NCI-H2227 (cell line): Measurements from ENCODE around the gene YWHAE.
"Not testable (repeated sequence)": the region's sequence is repeated elsewhere in the genome, so short reads cannot be mapped to it uniquely, and the experiment has no call there.

Experiments used
- DNase-seq: peaks from one replicate; lab custom pipeline; 2025; ENCODE audit not compliant: unreplicated experiment; lab: John Stamatoyannopoulos, UW

Gene YWHAE

GRCh38 chr17:1374431-1375177 lies 25.4 kb downstream of the YWHAE start:
- DNase-seq = no peak

- DNase-seq = no peak
Measured at GRCh38 chr17:1373707-1374237, 26.2 kb downstream of the YWHAE start.

- DNase-seq = no peak
Measured at GRCh38 chr17:1372618-1373017, 27.4 kb downstream of the YWHAE start.

GRCh38 chr17:1371893-1372590 lies 28.0 kb downstream of the YWHAE start:
- DNase-seq = no peak

DNA sequence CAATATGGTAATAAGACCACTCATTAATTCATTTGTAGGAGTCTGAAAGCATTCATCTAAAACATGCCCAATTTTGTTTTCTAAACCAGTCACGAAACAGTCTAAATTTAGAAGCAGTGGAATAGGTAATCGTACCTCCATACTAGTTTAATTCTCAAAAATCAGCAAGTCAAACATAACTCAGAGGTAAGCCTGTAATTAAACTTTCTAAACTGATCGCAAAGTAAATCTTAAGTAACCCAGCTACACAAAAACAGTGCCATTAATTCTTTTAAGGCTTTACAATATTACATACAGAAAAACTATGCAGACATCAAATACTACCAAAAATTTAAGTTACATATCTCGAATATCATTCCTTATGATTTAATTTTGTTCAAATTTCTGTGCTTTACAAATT lies 31.4 kb downstream of the YWHAE start:
- DNase-seq = no peak

GRCh38 chr17:1367351-1367745 lies 32.7 kb downstream of the YWHAE start:
- peak; percentile 31 for DNase-seq

DNA sequence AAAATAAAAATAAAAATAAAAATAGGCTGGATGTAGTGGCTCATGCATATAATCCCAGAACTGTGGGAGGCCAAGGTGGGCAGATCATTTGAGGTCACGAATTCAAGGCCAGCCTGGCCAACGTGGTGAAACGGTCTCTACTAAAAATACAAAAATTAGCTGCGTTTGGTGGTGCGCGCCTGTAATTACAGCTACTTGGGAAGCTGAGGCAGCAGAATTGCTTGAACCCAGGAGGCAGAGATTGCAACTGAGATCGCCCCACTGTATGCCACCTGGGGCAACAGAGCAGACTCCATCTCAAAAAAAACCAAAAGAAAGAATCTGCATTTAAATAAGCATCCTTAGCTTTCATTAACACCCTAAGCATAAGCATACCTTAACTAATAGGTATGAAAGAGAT lies 33.8 kb downstream of the YWHAE start:
- no peak for DNase-seq

GRCh38 chr17:1365445-1366039 lies 34.5 kb downstream of the YWHAE start:
- DNase-seq = peak; percentile 75

DNA sequence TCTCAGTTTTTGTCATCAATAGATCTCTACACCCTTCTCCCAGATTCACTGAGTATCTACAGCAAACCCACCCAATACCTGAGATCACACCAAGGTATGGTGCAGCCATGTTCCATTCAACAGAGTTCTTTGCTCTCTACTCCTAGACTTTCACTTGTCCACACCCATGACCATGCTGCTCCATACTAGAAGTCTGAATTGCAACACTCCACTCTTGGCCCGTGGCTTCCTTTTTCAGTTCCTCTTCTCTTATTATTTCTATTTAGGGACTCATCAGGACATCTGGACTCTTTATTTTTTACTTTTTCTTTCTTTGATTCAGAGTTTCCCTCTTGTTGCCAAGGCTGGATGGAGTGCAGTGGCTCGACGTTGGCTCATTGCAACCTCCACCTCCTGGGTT lies 37.1 kb downstream of the YWHAE start:
- no peak for DNase-seq

- DNase-seq = peak; percentile 4
Measured at GRCh38 chr17:1362065-1362848, 37.8 kb downstream of the YWHAE start.

- no peak for DNase-seq
Measured at GRCh38 chr17:1360975-1361374, 39.0 kb downstream of the YWHAE start.

- not testable (repeated sequence) for DNase-seq
Measured at GRCh38 chr17:1360315-1360714, 39.7 kb downstream of the YWHAE start.

- no peak for DNase-seq
Measured at GRCh38 chr17:1354030-1354429, 46.0 kb downstream of the YWHAE start.

DNA sequence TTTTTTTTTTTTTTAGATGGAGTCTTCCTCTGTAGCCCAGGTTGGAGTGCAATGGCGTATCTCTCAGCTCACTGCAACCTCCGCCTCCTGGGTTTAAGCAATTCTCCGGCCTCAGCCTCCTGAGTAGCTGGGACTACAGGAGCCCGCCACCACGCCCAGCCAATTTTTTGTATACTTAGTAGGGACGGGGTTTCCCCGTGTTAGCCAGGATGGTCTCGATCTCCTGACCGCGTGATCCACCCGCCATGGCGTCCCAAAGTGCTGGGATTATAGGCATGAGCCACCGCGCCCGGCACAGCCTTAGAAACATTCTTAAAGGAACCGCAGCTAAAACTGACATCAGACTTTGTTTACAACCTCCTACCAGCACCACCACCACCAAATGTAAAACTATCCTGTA lies 47.5 kb downstream of the YWHAE start:
- DNase-seq = not testable (repeated sequence)

DNA sequence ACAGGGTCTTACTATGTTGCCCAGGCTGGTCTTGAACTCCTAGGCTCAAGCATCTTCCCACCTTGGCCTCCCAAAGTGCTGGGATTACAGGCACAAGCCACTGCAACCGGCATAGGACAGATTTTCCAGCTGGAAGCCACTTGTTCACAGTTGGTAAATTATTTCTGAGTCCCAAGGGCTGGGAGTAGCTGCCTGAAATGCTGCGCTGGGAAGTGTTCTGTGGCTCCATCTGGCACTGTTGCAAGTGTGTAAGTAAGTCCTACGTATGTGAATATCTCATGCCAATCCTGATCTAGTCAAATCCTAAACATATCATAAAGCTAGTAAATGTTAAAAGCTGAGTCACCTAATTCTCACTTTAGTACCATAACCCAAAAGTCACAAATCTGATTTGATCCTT lies 48.1 kb downstream of the YWHAE start:
- DNase-seq = no peak

- DNase-seq = no peak
Measured at GRCh38 chr17:1351275-1351674, 48.7 kb downstream of the YWHAE start.

- no peak for DNase-seq
Measured at GRCh38 chr17:1347589-1348323, 52.3 kb downstream of the YWHAE start.

DNA sequence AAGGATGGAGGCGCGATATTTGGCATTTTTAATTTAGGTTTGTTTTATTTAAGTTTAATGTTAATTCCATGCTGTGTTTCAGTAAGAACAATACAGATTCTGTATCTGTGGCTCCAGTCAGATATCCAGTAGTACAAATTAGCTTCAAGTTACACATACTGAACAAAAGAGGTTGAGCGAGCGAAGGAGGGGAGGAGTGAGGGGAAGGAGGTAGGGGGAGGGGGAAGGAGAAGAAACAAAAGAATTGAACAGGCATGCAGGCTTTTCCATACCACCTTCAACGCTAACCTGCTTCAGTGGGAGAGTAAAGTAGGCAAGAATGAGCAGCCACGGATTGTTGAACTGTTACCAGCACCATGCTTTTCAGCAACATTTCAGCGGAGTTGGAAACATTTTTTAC lies 55.5 kb downstream of the YWHAE start:
- DNase-seq = peak; percentile 10

DNA sequence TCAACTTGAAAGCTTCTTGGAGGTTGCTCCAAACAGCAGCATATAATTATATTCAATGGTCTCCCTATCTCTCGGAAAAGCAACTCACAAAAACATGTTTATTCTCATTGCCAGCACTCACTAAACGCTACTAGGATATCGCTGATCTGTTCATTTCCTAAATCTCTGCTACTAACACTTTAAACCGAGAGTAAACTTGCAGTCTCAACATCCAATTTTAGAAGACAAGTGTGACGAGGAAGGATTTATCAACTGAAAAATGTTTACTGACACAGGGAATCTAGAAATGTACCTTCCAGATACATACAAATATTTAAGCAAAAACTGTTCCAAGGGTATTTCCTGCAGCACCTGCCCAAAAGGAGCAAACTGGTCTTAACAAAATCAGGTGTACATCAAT lies 56.5 kb downstream of the YWHAE start:
- no peak for DNase-seq

GRCh38 chr17:1340371-1340770 lies 59.7 kb downstream of the YWHAE start:
- no peak for DNase-seq

GRCh38 chr17:1331708-1332107 lies 68.3 kb downstream of the YWHAE start:
- no peak for DNase-seq
